B cell (primary cell): ENCODE data around the gene KANK3. TPM values are rescaled to one million over a fixed set of nuclear protein-coding genes. Genes with fewer than 3 reads are reported as not detected.

ENCODE experiments used
- ATAC-seq: fragments of 200-7000 bp; cut with Tn5 transposase; one replicate; pipeline ENCODE4 v1.10.0; 2021; ENCODE audit warnings: low read depth, mild to moderate bottlenecking, moderate number of reproducible peaks, moderate library complexity
- CTCF ChIA-PET: fragments of 350-600 bp; sonication (Branson Sonifier 250); formaldehyde crosslinking; loops from one replicate; lab custom pipeline; 2021; ENCODE audit warnings: antibody characterized with exemption, inconsistent platforms; lab: Charles Lee
- POLR2A ChIA-PET: fragments of 350-600 bp; sonication (Branson Sonifier 250); formaldehyde crosslinking; loops from one replicate; lab custom pipeline; 2021; ENCODE audit warnings: antibody characterized with exemption; lab: Charles Lee
- DNase-seq: peaks from one replicate; pipeline ENCODE4 v3.0.0; 2013
- H2AFZ ChIP-seq: 2 replicates; pipeline ENCODE4 v1.6.1; 2012; ENCODE audit warnings: mild to moderate bottlenecking, low read depth, low read length; ENCODE audit not compliant: insufficient read depth, poor library complexity, severe bottlenecking
- H3K27ac ChIP-seq, 2 donors: 1 replicate in 1 of 2; 2 replicates in 1 of 2; pipeline ENCODE4 v1.5.1; 2012 to 2013; ENCODE audit warnings: low read length in 2 of 2, mild to moderate bottlenecking in 2 of 2, moderate library complexity in 1 of 2
- H3K27me3 ChIP-seq, 4 experiments: fragments of 200-600 bp in 1 of 4; sonication (generic) in 1 of 4; replicated peaks in 1 of 4; 1 replicate in 2 of 4; 2 replicates in 2 of 4; pipeline versions ENCODE4 v1.6.1 to v1.7.0; 2013 to 2016; ENCODE audit warnings: low read length in 3 of 4, mild to moderate bottlenecking in 2 of 4, mixed read lengths in 1 of 4, moderate library complexity in 1 of 4; ENCODE audit not compliant: insufficient read depth in 4 of 4, control insufficient read depth in 3 of 4; ENCODE audit errors: control extremely low read depth in 1 of 4
- H3K36me3 ChIP-seq, 2 experiments: replicated peaks in 1 of 2; 1 replicate in 1 of 2; 2 replicates in 1 of 2; pipeline versions ENCODE4 v1.6.1 to v1.7.1; 2013; ENCODE audit warnings: low read length in 1 of 2; ENCODE audit not compliant: insufficient read depth in 2 of 2, control insufficient read depth in 1 of 2; ENCODE audit errors: control extremely low read depth in 1 of 2, extremely low read depth in 1 of 2
- H3K4me1 ChIP-seq, 2 donors: fragments of 200-600 bp in 1 of 2; sonication (generic) in 1 of 2; 1 replicate in 1 of 2; 2 replicates in 1 of 2; pipeline versions ENCODE4 v1.5.1 to v1.6.1; 2013 to 2017; ENCODE audit warnings: low read length in 2 of 2; ENCODE audit not compliant: control insufficient read depth in 2 of 2, insufficient read depth in 2 of 2
- H3K4me2 ChIP-seq: replicated peaks from 2 replicates; pipeline ENCODE3; 2012; ENCODE audit warnings: mild to moderate bottlenecking, low read depth, low read length; ENCODE audit not compliant: poor library complexity, severe bottlenecking
- H3K4me3 ChIP-seq, 5 experiments: fragments of 200-600 bp in 1 of 5; sonication (generic) in 1 of 5; 1 replicate in 3 of 5; 2 replicates in 2 of 5; pipeline versions ENCODE4 v1.5.1 to v1.7.0; 2011 to 2016; ENCODE audit warnings: low read length in 4 of 5, mild to moderate bottlenecking in 4 of 5, low read depth in 2 of 5, control low read depth in 1 of 5, moderate library complexity in 1 of 5; ENCODE audit not compliant: insufficient read depth in 1 of 5; ENCODE audit errors: control extremely low read depth in 1 of 5, extremely low read depth in 1 of 5
- H3K79me2 ChIP-seq: fragments of 200-600 bp; sonication (generic); one replicate; pipeline ENCODE4 v1.6.0; 2016; ENCODE audit warnings: low read length; ENCODE audit not compliant: control insufficient read depth, insufficient read depth
- H3K9ac ChIP-seq: fragments of 200-600 bp; sonication (generic); 2 replicates; pipeline ENCODE4 v1.6.1; 2017; ENCODE audit warnings: mild to moderate bottlenecking, low read length, moderate library complexity
- H3K9me3 ChIP-seq, 3 donors: one replicate each; pipeline versions ENCODE4 v1.6.1 to v1.7.1; 2013; ENCODE audit warnings: low read length in 2 of 3; ENCODE audit not compliant: control insufficient read depth in 2 of 3, insufficient read depth in 1 of 3; ENCODE audit errors: control extremely low read depth in 1 of 3
- H4K20me1 ChIP-seq: 2 replicates; pipeline ENCODE4 v1.6.0; 2012; ENCODE audit warnings: mild to moderate bottlenecking, low read length; ENCODE audit not compliant: insufficient read depth, control insufficient read depth, poor library complexity, severe bottlenecking
- H3K27ac Mint-ChIP-seq: one replicate; pipeline ENCODE4 v1.8.0; 2021; ENCODE audit warnings: mixed read lengths
- H3K27me3 Mint-ChIP-seq: one replicate; pipeline ENCODE4 v1.8.0; 2021; ENCODE audit warnings: mixed read lengths
- H3K4me1 Mint-ChIP-seq: one replicate; pipeline ENCODE4 v1.8.0; 2021; ENCODE audit warnings: mixed read lengths
- H3K4me3 Mint-ChIP-seq: one replicate; pipeline ENCODE4 v1.8.0; 2021; ENCODE audit warnings: mixed read lengths
- H3K9me3 Mint-ChIP-seq: one replicate; pipeline ENCODE4 v1.8.0; 2022; ENCODE audit warnings: mixed read lengths; ENCODE audit not compliant: insufficient read depth
- EZH2 ChIP-seq: IDR thresholded peaks from 2 replicates; pipeline ENCODE4 v1.6.1; 2012; ENCODE audit warnings: borderline replicate concordance, low read depth, mild to moderate bottlenecking, moderate library complexity, low read length; ENCODE audit not compliant: insufficient read depth, poor library complexity, severe bottlenecking
- WGBS: methylation state at CpG from one replicate; pipeline ENCODE4 v1.1.5; 2013; ENCODE audit warnings: missing lambda C conversion rate; ENCODE audit not compliant: insufficient coverage; 5-methylcytosine and 5-hydroxymethylcytosine counted together
- intact Hi-C: fragments of 100-400 bp; cut with micrococcal nuclease; formaldehyde crosslinking; loops from one replicate; pipeline ENCODE4 v1.10.0; 2022
- polyA plus RNA-seq: library from polyadenylated mRNA; depleted of rRNA; stranded (reverse); fragments of >200 nt; gene quantifications from 2 replicates; pipeline ENCODE4 v1.2.3, GENCODE V29; 2012
- total RNA-seq, 2 donors: library from RNA; stranded (reverse); fragments of 120-200 nt in 1 of 2; gene quantifications; 1 replicate in 1 of 2; 2 replicates in 1 of 2; pipeline versions ENCODE4 v1.2.3 to v1.2.4, GENCODE V29; 2013 to 2022
- TF ChIP-seq, protein P1 (sequence below): fragments of 200-600 bp; IDR thresholded peaks from one replicate; pipeline ENCODE4 v1.8.0; 2022; ENCODE audit warnings: antibody characterized with exemption, mild to moderate bottlenecking

Gene KANK3
- total and polyA plus RNA-seq, 2 donors (not counting 1 experiment from before 2014, with no cell fraction given), result 0.27 to 0.34 TPM

GRCh38 chr19:8324186-8325050 is 18.6 kb downstream of the KANK3 start:
- no peak overlapping the region for H3K4me3 Mint-ChIP-seq
- 84% methylated on average over 17 of the region's 17 CpGs for WGBS

More at GRCh38 chr19:8324186-8325050, 18.6 kb downstream of the KANK3 start:
- H3K79me2 ChIP-seq, result peaks cover 40% of the 10 kb centered on the region
- TF ChIP-seq EZH2, result no peak
- TF ChIP-seq, protein P1, sequence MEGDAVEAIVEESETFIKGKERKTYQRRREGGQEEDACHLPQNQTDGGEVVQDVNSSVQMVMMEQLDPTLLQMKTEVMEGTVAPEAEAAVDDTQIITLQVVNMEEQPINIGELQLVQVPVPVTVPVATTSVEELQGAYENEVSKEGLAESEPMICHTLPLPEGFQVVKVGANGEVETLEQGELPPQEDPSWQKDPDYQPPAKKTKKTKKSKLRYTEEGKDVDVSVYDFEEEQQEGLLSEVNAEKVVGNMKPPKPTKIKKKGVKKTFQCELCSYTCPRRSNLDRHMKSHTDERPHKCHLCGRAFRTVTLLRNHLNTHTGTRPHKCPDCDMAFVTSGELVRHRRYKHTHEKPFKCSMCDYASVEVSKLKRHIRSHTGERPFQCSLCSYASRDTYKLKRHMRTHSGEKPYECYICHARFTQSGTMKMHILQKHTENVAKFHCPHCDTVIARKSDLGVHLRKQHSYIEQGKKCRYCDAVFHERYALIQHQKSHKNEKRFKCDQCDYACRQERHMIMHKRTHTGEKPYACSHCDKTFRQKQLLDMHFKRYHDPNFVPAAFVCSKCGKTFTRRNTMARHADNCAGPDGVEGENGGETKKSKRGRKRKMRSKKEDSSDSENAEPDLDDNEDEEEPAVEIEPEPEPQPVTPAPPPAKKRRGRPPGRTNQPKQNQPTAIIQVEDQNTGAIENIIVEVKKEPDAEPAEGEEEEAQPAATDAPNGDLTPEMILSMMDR, result no peak
- H3K4me1 Mint-ChIP-seq, result peaks cover 37% of the 10 kb centered on the region
- intact Hi-C loops, result no loop called here
- CTCF ChIA-PET, result interaction anchor here (0.5 to 1.3 kb wide), 2 partner anchors 8 to 29 kb away, joined by 5 to 6 read pairs; no protein-coding TSS in a partner anchor
- peaks cover 8% of the 10 kb centered on the region for H4K20me1 ChIP-seq
- H3K4me2 ChIP-seq, result no peak overlapping the region
- DNase-seq (no peak), ATAC-seq (no peak)
- POLR2A ChIA-PET, result interaction anchor here (0.6 to 1.7 kb wide), 2 partner anchors 10 to 108 kb away, joined by 4 to 5 read pairs; no protein-coding TSS in a partner anchor
- H3K27ac Mint-ChIP-seq, result peak overlapping the region; percentile 59
- peak overlapping the region in 1 of 2 donors; percentile 20 for H3K27ac ChIP-seq
- H3K9ac ChIP-seq, result no peak overlapping the region
- no peak overlapping the region for H2AFZ ChIP-seq
- H3K4me1 ChIP-seq, result peaks cover 18 to 39% of the 10 kb centered on the region in 2 donors
- peaks cover 0 to 20% of the 10 kb centered on the region in 2 experiments for H3K36me3 ChIP-seq
- H3K27me3 Mint-ChIP-seq, result no peaks in the 10 kb centered on the region
- no peaks in the 10 kb centered on the region for H3K9me3 Mint-ChIP-seq
- no peak overlapping the region for H3K4me3 ChIP-seq
- H3K9me3 ChIP-seq, result no peaks in the 10 kb centered on the region
- peaks cover 0 to 3% (median 2%) of the 10 kb centered on the region in 4 experiments for H3K27me3 ChIP-seq
